ENCODE measurements around the gene RPL41.
"Not testable (repeated sequence)": the region's sequence is repeated elsewhere in the genome, so short reads cannot be mapped to it uniquely, and the experiment has no call there.

The RPL41 gene

DNA sequence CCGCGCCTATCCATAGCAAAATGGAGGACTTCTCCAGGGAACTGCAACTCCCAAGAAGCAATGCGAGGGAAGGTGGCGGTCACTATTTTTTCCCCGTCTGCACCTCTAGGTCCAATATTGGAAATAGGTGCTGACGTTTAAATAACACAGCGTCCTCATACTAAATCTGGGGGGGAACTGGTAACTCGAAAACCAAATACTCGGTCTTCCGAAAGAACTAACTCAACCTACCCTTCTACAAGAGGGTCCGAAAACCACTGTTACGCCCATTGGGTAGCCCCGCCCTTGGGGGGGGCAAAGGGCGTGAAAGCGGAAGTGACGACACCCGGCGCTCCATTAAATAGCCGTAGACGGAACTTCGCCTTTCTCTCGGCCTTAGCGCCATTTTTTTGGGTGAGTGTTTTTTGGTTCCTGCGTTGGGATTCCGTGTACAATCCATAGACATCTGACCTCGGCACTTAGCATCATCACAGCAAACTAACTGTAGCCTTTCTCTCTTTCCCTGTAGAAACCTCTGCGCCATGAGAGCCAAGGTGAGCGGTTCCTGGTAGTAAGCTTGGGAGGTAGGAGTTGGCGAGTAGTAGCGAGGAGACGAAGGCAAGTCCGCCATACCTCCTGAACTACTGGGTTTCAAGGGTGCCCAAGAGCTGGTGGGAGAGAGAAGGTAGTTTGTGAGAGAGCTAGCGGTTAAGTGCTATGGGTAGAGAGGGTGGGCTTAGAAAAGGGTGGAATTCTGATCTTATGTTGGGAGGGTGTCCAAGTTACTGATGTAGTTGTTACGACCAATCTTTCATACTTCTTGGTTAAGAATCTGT, at the start of gene RPL41:
Gene RPL41, plus strand, starts transcription at position 367 of the 815 bp plus-strand sequence.
- peak; percentile 94 to 96 for DNase-seq

DNA sequence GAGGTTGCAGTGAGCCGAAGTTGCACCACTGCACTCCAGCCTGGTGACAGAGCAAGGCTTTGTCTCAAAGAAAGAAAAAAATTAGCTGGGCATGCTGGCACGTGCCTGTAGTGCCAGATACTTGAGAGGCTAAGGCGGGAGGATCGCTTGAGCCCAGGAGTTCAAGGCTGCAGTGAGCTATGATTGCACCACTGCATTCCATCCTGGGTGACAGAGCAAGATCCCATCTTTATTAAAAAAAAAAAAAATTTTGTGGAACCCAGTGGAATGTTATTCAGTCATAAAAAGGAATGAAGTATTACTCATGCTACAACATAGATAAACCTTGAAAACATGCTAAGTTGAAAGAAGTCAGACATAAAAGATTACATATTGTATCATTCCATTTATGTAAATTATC, 44.8 kb upstream of the RPL41 start:
- no peak for DNase-seq

DNA sequence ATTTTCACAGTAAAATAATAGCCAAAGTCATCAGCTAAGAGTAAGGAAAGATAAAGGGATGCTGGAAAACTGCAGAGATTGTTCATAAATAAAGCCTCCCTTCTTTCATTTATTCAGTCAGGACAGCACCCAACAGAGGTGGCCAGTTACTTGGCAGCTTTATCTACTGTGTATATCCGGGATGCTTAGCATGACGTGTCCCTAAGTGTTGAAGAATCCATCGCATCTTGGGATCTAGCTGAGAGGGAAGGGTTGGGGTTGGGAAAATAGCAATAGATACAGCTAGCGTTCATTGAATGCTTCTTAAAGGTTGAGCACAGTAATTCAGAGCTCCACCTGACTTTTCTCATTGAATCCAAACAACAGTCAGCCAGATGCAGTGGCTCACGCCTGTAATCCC, 42.0 kb upstream of the RPL41 start:
- no peak for DNase-seq

DNA sequence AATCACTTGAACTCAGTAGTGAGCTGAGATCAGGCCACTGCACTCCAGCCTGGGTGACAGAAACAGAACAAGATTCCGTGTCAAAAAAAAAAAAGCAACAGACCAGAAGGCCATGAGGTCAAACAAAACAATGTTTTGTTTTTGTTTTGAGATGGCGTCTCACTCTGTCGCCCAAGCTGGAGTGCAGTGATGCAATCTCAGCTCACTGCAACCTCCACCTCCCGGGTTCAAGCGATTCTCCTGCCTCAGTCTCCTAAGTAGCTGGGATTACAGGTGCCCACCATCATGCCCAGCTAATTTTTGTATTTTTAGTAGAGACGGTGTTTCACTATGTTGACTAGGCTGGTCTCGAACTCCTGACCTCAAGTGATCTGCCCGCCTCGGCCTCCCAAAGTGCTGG, 38.5 kb upstream of the RPL41 start:
- not testable (repeated sequence) for DNase-seq

DNA sequence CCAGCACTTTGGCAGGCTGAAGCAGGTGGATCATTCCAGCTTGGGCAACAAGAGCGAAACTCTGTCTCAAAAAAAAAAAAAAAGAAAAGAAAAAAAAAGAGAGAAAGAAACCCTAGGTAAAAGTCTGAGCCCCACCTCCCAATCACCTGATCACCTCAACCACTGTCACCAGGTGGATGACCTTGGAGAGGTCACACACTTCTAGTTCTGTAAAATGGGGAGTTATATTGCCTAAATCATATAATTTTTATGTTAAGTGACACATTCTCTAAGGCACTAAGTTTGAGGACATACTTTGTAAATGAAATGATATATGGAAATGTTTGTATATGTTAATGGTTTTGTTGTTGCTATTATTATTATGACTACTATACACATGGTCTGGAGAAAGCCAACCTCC, 38.0 kb upstream of the RPL41 start:
- DNase-seq, result no peak

DNA sequence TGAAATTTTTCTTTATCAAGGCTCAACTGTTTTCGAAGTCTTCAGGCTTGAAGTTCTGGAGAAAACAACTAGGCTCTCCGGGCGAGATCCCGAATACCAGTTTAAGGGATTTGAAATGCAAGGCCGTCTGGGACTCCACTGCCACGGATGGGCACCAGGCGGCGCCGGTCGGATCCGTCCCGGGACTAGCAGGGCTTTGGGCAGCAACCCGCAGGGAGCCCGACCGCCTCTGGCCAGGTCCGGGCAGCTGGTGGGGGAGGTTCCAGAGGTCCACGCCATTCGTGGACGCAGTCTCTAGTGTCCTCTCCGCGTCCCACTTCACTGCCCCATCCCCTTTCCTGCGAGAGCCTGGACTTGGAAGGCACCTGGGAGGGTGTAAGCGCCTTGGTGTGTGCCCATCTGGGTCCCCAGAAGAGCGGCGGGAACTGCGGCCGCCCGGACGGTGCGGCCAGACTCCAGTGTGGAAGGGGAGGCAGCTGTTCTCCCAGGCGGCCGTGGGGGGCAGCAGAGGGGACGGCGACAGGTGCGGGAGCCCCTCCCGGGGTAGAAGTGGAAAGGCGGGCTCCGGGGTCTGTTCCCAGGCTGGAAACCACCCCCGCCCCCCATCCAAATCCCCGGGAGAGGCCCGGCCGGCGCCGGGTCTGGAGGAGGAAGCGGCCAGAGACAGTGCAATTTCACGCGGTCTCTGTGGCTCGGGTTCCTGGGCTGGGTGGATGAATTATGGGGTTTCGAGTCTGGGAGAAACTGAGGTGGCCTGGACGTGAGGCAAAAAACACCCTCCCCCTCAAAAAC, 37.3 kb upstream of the RPL41 start:
- DNase-seq, result peak; percentile 49 to 53

DNA sequence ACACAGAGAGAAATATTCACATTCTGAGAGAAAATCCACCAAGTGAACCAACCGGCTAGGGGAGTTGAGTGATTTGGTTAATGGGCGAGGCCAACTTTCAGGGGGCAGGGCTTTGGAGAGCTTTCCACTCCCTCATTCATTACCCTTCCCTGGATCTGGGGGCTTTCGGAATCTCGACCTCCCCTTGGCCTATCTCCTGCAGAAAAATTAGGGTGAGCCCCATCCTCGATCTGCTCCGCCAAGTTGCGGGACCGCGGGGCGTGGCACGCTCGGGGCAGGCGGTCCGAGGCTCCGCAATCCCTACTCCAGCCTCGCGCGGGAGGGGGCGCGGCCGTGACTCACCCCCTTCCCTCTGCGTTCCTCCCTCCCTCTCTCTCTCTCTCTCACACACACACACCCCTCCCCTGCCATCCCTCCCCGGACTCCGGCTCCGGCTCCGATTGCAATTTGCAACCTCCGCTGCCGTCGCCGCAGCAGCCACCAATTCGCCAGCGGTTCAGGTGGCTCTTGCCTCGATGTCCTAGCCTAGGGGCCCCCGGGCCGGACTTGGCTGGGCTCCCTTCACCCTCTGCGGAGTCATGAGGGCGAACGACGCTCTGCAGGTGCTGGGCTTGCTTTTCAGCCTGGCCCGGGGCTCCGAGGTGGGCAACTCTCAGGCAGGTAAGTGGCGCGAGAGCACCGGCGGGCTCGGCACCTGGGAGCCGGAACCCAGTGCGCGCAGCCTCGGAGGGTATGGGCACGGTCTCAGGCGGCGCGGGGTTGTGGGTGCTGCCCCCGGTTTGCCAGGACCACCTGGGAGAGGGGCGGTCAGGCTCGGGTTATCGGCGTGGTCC, 36.5 kb upstream of the RPL41 start, which contains the start of gene ERBB3:
Gene ERBB3, plus strand, starts transcription at position 443 of the 833 bp plus-strand sequence. Its CDS starts 136 bp downstream, at position 579.
- DNase-seq, result peak; percentile 36 to 52

DNA sequence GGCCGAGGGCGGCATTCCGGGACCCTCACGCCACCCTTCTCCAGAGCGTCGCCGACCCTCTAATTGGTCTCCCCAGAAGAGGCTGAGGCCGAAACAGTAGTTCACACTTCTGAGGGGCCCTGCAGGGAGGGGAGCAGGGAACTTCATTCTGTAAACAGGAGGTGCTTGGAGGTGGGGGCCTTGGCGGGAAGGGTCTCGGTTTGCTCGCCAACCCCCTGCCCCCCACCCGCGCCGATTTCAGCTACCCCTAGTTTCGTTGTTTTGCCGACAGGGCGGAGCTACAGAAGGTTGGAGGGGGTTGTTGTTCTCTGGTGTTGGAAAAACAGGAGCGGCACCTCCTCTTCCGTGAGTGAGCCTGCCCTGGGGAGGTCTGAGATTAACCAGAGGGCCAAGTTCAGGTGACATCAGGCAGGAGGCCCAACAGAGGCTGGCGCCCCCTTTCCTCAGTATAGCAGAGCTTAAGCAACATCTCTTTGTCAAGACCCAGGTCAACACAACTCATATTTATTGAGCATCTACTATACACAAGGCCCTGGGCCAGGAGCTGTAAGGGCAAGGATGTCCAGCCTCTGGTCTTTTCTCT, 35.8 kb upstream of the RPL41 start:
- DNase-seq, result no peak

DNA sequence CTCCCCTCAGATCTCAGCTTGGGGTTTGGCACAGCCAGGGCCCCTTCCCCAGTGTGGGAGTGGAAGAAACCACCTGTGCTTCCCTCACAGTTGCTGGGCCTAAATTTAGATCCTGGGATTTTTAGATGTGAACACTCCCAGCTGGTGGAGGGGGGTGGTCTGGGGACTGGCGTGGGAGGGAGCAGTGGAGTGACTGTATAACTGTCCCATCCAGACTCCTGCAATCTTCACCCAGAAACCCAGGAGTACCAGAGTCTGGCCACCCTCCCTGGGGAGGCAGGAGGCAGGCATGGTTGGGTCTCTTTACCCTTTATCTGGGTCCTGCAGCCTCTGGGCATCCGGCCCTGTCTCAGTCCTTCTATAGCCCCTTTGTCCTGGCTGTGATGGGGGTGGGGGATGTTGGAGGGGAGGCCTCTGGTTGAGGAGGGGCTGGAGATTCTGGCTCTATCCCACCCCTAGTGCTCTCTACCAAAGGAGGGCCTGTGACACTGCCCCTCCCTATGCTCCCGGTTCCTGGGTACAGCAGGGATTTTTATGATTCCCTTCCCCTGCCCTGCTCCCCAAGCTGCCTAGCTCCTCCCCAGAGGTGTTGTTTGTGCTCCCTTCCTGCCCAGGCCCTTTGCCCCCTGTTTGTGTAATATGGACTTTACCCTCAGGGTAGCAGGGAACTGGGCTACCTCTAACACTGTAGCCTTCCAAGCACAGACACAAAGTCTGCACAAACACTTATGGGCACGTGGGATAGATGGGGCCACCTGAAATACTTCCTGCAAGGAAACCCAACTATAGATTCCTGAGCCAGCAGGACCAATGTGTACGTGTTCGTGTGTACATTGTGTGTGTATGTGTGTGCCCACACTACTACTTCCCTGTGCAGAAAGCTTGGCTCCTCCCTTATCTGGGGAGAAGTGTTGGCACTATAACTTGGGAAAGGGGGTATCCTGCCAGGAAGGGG, 34.8 kb upstream of the RPL41 start:
- DNase-seq, result no peak

DNA sequence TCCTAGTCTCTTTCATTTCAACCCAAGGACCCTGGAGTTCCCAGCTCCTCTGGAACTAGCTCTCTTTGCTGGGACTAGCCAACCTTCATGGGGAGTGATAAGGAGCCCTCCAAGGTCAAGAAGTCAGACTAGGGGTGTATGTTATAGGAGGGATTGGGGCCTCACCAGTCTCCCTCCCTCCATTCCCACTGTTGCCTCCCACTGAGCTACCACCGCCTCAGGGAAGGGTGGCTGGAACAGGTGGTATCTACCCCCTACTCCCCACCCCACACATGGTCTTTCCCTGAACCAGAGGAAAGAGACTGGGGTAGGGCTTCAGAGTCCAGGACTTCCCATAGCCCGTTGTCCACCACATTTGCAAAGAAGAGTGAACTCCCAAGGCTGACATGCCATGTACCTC, 34.1 kb upstream of the RPL41 start:
- DNase-seq, result no peak

DNA sequence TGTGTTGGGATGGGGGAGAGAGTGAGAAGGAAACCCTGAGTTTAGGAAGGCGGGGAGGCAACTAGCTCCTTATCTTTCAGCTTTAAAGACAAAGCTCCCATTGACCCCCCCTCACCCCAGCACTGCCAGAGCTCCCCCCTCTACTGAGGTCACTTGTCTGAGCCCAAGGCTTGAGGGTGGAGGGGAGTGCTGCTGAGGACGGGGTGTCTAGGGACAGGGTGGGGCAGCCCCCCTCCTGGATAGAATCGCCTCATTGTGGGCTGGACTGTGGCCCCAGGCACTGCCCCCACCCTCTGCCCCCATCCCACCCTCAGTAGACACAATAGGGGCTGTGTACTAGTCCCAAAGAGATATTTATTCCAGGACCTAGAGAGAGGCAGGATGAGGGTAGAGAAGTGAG, 33.5 kb upstream of the RPL41 start:
- DNase-seq, result no peak

DNA sequence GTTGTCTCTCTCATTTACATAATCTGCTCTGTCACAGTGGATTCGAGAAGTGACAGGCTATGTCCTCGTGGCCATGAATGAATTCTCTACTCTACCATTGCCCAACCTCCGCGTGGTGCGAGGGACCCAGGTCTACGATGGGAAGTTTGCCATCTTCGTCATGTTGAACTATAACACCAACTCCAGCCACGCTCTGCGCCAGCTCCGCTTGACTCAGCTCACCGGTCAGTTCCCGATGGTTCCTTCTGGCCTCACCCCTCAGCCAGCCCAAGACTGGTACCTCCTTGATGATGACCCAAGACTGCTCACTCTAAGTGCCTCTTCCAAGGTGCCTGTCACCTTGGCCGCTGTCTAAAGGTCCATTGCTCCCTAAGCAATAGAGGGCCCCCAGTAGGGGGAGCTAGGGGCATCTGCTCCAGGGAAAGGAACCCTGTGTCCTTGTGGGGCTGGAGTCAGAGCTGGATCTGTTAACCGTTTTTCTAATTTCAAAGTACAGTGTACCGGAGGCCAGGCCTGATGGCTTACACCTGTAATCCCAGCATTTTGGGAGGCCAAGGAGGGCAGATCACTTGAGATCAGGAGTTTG, 31.4 kb upstream of the RPL41 start:
- peak; percentile 34 to 45 for DNase-seq

DNA sequence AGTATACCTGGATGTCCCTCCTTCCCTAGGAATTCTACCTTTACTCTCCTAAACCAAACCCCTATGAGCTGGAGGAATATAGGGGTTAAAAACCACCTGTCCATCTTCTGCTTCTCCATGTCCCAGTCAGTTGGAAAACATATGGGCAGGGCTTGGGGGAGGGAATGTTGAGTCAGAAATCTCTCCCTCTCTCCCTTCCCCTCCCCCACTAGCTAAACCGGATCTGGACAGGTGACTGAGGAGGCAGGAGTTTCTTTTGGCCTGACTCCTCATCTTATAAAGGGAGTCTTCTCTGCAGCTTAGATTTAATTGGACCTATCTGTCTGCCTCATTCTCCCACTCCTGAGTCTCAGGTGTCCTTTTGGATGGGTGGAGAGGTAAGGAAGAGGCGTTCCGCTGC, 30.3 kb upstream of the RPL41 start:
- no peak for DNase-seq

DNA sequence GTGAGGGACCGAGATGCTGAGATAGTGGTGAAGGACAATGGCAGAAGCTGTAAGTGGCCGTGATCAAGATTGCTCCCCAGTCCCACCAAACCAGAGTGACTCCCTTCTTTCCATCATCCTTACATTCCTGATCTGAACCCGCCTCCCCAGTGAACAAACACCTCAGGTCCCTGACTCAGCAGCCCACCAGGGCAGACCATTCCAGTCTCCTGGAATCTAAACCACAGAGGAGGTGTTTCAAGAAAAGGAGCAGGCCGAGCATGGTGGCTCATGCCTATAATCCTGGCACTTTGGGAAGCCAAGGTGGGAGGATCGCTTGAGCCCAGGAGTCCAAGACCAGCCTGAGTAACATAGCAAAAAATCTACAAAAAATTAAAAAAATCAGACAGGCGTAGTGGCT, 29.8 kb upstream of the RPL41 start:
- DNase-seq, result no peak

DNA sequence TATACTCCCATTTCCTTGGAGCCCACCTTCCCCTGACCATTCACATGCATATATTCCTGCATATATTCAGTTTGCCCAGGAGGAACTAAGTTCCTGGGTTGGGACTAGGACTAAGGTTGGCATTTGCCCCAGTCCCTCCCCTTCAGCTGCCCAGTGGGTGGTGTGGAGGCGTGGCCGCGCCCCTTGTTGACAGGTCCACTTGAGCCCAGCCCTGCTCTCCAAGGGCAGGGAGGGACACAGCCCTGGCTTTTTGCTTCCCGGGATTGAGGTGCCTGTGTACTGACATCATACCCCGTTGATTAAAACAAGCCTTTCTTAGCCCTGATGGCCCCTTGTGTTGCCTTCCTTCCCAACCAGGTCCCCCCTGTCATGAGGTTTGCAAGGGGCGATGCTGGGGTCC, 29.2 kb upstream of the RPL41 start:
- no peak for DNase-seq

DNA sequence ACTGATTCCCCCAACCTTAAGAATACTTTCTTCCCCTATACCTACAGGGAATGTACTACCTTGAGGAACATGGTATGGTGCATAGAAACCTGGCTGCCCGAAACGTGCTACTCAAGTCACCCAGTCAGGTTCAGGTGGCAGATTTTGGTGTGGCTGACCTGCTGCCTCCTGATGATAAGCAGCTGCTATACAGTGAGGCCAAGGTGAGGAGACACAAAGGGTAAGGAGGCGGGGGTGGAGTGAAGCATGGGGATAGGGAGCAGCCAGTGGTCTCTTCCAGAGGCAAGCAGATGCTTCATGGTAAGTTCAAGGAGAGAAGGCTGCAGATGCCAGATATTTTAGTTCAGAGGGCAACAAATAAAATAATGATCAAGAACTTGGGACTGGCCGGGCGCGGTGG, 18.7 kb upstream of the RPL41 start:
- DNase-seq, result no peak

DNA sequence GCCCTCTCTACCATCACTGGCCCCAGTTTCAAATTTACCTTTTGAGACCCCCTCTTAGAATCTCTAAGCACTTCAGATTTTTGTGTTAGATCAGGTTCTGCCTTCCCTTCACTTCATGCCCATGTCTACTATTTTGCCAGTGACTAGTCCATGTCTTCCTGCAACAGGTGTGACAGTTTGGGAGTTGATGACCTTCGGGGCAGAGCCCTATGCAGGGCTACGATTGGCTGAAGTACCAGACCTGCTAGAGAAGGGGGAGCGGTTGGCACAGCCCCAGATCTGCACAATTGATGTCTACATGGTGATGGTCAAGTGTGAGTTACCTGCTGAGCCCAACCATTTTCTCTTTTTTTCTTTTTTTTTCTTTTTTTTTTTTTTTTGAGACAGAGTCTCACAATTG, 17.8 kb upstream of the RPL41 start:
- no peak for DNase-seq

DNA sequence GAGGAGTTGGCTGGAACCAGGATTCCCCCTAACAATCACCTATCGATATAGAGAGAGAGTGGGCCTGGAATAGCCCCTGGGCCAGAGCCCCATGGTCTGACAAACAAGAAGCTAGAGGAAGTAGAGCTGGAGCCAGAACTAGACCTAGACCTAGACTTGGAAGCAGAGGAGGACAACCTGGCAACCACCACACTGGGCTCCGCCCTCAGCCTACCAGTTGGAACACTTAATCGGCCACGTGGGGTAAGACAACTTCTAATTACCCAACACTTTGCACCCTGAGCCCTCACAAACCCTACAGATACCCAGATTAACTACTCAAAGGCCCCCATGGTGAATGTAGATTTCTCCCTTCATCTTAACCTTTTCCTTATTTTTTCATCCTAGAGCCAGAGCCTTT, 16.6 kb upstream of the RPL41 start:
- no peak for DNase-seq

DNA sequence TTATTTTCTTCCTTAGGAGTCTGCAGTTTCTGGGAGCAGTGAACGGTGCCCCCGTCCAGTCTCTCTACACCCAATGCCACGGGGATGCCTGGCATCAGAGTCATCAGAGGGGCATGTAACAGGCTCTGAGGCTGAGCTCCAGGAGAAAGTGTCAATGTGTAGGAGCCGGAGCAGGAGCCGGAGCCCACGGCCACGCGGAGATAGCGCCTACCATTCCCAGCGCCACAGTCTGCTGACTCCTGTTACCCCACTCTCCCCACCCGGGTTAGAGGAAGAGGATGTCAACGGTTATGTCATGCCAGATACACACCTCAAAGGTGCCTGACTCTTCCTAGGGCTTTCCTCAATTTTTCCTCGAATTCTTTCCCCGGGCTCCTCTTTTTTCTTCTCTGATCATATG, 15.4 kb upstream of the RPL41 start:
- DNase-seq, result no peak

DNA sequence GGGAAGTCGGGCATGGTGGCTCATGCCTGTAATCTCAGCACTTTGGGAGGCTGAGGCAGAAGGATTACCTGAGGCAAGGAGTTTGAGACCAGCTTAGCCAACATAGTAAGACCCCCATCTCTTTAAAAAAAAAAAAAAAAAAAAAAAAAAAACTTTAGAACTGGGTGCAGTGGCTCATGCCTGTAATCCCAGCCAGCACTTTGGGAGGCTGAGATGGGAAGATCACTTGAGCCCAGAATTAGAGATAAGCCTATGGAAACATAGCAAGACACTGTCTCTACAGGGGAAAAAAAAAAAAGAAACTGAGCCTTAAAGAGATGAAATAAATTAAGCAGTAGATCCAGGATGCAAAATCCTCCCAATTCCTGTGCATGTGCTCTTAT, 13.8 kb upstream of the RPL41 start:
- no peak for DNase-seq

DNA sequence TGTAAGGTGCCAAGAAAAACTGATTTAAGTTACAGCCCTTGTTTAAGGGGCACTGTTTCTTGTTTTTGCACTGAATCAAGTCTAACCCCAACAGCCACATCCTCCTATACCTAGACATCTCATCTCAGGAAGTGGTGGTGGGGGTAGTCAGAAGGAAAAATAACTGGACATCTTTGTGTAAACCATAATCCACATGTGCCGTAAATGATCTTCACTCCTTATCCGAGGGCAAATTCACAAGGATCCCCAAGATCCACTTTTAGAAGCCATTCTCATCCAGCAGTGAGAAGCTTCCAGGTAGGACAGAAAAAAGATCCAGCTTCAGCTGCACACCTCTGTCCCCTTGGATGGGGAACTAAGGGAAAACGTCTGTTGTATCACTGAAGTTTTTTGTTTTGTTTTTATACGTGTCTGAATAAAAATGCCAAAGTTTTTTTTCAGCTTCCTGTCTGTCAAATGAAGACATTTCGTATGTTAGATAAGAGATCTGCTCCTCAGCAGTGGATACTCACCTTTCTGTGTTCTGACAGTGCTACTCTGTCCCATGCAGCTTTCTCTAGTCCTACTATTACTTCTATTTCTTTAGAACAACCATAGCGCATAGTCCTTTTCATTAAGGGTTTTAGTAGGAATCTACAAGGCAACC, 13.2 kb upstream of the RPL41 start:
- no peak for DNase-seq

All from Kasumi-1 (cell line).